Psoas muscle (tissue), 8 donors: Measurements from ENCODE around the gene NAB2. TPM values are rescaled to one million over a fixed set of nuclear protein-coding genes. Genes with fewer than 3 reads are reported as not detected.

Experiments
- ATAC-seq, 4 donors: fragments of 200-7000 bp; cut with Tn5 transposase; one replicate each; pipeline ENCODE4 v1.9.1; 2020; ENCODE audit warnings: moderate library complexity in 3 of 4, mild to moderate bottlenecking in 2 of 4
- DNase-seq, 2 donors: peaks; one replicate each; pipeline ENCODE4 v3.0.0-alpha.2; 2020
- H3K27ac ChIP-seq: fragments of 200-600 bp; one replicate; pipeline ENCODE4 v1.8.0; 2022
- H3K27me3 ChIP-seq, 3 donors: fragments of 200-600 bp in 1 of 3; one replicate each; pipeline versions ENCODE4 v1.6.1 to v1.8.0; 2013 to 2022; ENCODE audit warnings: low read length in 2 of 3, mild to moderate bottlenecking in 2 of 3, moderate library complexity in 1 of 3; ENCODE audit not compliant: insufficient read depth in 3 of 3
- H3K36me3 ChIP-seq, 2 donors: fragments of 200-600 bp in 1 of 2; one replicate each; pipeline versions ENCODE4 v1.6.1 to v1.8.0; 2013 to 2022; ENCODE audit warnings: low read depth in 1 of 2, mild to moderate bottlenecking in 1 of 2, moderate library complexity in 1 of 2; ENCODE audit not compliant: insufficient read depth in 1 of 2
- H3K4me1 ChIP-seq: fragments of 200-600 bp; one replicate; pipeline ENCODE4 v1.8.0; 2022
- H3K4me3 ChIP-seq: fragments of 200-600 bp; one replicate; pipeline ENCODE4 v1.8.0; 2022; ENCODE audit warnings: mild to moderate bottlenecking
- H3K9me3 ChIP-seq: fragments of 200-600 bp; one replicate; pipeline ENCODE4 v1.8.0; 2022
- WGBS, 3 donors: extraction: QIAGEN DNeasy Blood & Tissue Kit; methylation state at CpG; one replicate each; pipeline versions ENCODE4 v1.1.6 to v1.1.7; 2013; 5-methylcytosine and 5-hydroxymethylcytosine counted together
- intact Hi-C, 2 donors: fragments of 100-400 bp; cut with DNase I; formaldehyde crosslinking; loops; one replicate each; pipeline versions ENCODE4 v1.11.0 to v1.14.2; 2022
- polyA plus RNA-seq, 3 donors: library from polyadenylated mRNA; stranded (reverse); fragments of 200-250 nt; gene quantifications; one replicate each; pipeline ENCODE4 v1.2.3, GENCODE V29; 2013
- total RNA-seq, 4 donors: library from RNA; stranded (reverse); fragmentation: NEBNext Ultra II Directional in 2 of 4; extraction: Animal tissue kit (Norgen Biotek cat#: 25700) in 2 of 4; gene quantifications; one replicate each; pipeline versions ENCODE4 v1.2.1 to v1.2.4, GENCODE V29; 2021 to 2023
- TF ChIP-seq, protein P1 (sequence below): fragments of 200-600 bp; IDR thresholded peaks from one replicate; pipeline ENCODE4 v1.8.0; 2022; ENCODE audit warnings: antibody characterized with exemption
- donor health status: healthy with polysubstance abuse.
- donor health status: DM: no; HTN: no; CAD: no; lungs with moderate emphysema.
- donor health status: Bipolar disorder and iron deficiency.
- donor health status: healthy.
- donor health status: DM: yes; HTN: yes; CAD: no.
- donor health status: DM: no; HTN: no; CAD: no.
- donor health status: DM: no; HTN: no; CAD: no.
- donor health status: DM: yes; HTN: yes; CAD: no.

NAB2 gene
- total and polyA plus RNA-seq, 7 donors = 5.6 to 114 (median 8.9) TPM

DNA sequence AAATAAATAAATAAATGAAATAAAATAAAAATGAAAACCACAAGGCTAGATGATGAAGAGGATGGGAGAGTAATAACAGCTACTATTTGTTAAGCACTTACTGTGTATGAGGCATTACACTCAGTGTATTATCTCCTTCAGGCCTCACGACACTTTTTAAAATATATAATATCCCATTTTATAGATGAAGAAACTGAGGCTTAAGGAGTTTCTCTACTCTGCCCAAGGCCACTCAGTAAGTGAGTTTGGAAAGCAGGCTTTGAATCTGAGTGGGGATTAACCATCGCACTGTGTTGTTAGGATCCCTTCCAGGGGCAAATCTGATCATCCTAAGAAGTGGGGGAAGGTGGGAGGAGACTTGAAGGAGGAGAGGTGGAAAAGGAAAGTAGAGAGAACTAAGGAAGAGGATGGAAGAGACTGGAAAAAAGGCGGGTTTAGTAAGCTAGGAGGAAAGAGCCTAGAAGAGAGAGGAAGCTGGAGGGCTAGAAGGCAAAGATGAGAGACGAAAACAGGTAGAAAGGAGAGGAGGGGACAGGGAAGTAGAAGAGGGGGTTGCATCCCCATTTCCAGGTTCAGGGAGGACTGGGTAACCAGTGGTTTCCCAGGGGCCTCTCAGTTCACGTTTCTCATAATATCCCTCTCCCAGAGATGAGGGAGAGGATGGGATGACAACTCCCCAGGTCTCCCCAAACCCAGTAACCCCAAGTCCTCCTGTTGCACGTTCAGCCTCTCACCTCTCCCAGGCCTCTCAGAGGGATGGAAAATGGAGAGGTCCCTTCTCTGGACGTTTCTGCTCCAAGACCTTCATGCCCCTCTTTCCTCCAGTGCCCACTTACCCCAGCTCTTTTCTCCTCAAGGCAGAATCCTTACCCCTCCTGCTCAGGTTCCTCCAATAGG, 20.5 kb downstream of the NAB2 start:
- no peak for ATAC-seq
- peaks cover 0 to 11% of the 10 kb centered on the region in 2 donors for H3K36me3 ChIP-seq
- TF ChIP-seq, protein P1, sequence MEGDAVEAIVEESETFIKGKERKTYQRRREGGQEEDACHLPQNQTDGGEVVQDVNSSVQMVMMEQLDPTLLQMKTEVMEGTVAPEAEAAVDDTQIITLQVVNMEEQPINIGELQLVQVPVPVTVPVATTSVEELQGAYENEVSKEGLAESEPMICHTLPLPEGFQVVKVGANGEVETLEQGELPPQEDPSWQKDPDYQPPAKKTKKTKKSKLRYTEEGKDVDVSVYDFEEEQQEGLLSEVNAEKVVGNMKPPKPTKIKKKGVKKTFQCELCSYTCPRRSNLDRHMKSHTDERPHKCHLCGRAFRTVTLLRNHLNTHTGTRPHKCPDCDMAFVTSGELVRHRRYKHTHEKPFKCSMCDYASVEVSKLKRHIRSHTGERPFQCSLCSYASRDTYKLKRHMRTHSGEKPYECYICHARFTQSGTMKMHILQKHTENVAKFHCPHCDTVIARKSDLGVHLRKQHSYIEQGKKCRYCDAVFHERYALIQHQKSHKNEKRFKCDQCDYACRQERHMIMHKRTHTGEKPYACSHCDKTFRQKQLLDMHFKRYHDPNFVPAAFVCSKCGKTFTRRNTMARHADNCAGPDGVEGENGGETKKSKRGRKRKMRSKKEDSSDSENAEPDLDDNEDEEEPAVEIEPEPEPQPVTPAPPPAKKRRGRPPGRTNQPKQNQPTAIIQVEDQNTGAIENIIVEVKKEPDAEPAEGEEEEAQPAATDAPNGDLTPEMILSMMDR = no peak
- H3K9me3 ChIP-seq = no peaks in the 10 kb centered on the region
- H3K27ac ChIP-seq = peak overlapping the region; percentile 88
- DNase-seq = no peak
- intact Hi-C loops = loop anchor here in 1 of 2 donors (5.0 kb wide), 1 partner anchor 102 kb away; the partner anchor contains the start of gene ZBTB39
- peak overlapping the region; percentile 72 for H3K4me3 ChIP-seq
- WGBS, 3 donors = 60 to 64% (median 62%) methylated on average over 7 of the region's 7 CpGs
- H3K27me3 ChIP-seq = no peaks in the 10 kb centered on the region
- H3K4me1 ChIP-seq = peaks cover 11% of the 10 kb centered on the region

DNA sequence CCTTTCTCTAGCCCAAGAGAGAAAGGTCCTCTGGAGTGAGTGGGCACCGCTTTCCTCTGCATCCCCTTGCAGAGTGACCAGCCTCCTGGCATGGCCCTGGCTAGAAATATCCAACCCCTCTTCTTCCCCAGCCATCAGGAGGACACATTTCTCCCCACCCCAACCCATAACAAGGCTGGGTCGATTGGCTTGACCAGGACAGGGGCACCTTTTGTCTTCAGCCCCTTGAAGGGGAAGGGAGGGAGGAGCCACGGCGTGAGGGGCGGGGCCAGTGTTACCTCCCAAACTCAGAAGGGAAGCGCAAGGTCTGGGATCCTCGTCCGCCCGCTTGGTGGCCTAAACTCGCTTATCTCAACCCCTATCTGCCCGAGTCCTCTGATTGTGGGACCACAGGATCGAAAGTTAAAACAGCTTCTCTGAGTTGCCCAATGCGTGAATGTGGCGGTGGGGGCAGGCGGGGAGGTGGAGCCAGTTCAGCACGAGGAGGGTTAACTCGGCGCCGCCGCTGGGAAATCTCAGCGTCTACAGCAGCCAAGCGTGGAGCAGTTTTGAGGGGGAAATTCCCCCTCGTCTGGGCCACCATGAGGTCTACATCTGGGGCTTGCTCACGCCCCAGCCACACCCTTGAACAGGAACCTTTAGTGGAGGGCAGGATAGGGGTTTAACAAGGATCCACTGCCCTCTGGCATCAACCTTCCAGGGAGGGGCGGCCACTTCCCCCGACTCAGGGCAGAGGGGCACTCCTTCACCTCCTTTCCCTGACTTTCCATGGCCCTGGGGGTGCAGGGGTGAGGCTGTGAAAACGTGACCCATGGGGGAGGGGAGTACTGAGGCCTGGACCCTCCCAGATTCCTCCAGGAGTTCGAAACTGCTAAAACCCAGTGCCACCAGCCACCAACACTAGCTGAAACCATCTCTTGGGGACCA, 21.5 kb downstream of the NAB2 start:
- WGBS, 3 donors = 9 to 21% (median 16%) methylated on average over 28 of the region's 28 CpGs
- peaks cover 11% of the 10 kb centered on the region for H3K4me1 ChIP-seq

GRCh38 chr12:57111031-57111734, 22.3 kb downstream of the NAB2 start, which contains the start of gene STAT6:
Gene STAT6 (minus strand): TSS chr12:57111362. CDS start chr12:57108278, 3,084 bp downstream.
- Histone ChIP-seq H3K4me1 (peaks cover 11% of the 10 kb centered on the region), H3K27ac (peak within 1 kb of the TSS; percentile 88), H3K27me3 (no peaks in the 10 kb centered on the region), H3K4me3 (peak within 1 kb of the TSS; percentile 72), H3K9me3 (no peaks in the 10 kb centered on the region), H3K36me3 (peaks cover 0 to 7% of the 10 kb centered on the region in 2 donors)
- ATAC-seq (peak; percentile 43 to 66 (median 48)), DNase-seq (peak; percentile 72 to 86)
- TF ChIP-seq, protein P1 = no peak
- intact Hi-C loops = loop anchor here in 1 of 2 donors (5.0 kb wide), 1 partner anchor 104 kb away; the partner anchor contains the start of gene ZBTB39
- WGBS, 3 donors = 32 to 54% (median 42%) methylated on average over 11 to 13 of the region's 13 CpGs

More for the DNA sequence above, 21.5 kb downstream of the NAB2 start:
- intact Hi-C loops = loop anchor here in 1 of 2 donors (5.0 kb wide), 1 partner anchor 103 kb away; the partner anchor contains the start of gene ZBTB39
- peak in 2 of 4 donors; percentile 3 to 23 for ATAC-seq
- peak overlapping the region; percentile 88 for H3K27ac ChIP-seq
- peak; percentile 59 to 77 for DNase-seq
- TF ChIP-seq, protein P1 = no peak
- no peaks in the 10 kb centered on the region for H3K9me3 ChIP-seq
- H3K4me3 ChIP-seq = peak overlapping the region; percentile 72
- peaks cover 0 to 8% of the 10 kb centered on the region in 2 donors for H3K36me3 ChIP-seq
- H3K27me3 ChIP-seq = no peaks in the 10 kb centered on the region
